H9 (cell line): ENCODE data around the gene VNN1. TPM values are rescaled to one million over a fixed set of nuclear protein-coding genes. Genes with fewer than 3 reads are reported as not detected.

Source experiments
- DNase-seq: peaks from one replicate; pipeline ENCODE4 v3.0.0-alpha.2; 2017
- H2AFZ ChIP-seq: one replicate; pipeline ENCODE4 v1.6.1; 2013; ENCODE audit warnings: mild to moderate bottlenecking, low read length, control low read depth, moderate library complexity
- H2AK5ac ChIP-seq: 2 replicates; pipeline ENCODE4 v1.6.1; 2013; ENCODE audit warnings: low read length, control low read depth, mixed read lengths; ENCODE audit not compliant: insufficient read length
- H2BK120ac ChIP-seq: one replicate; pipeline ENCODE4 v1.6.1; 2013; ENCODE audit warnings: low read depth, mild to moderate bottlenecking, low read length, control low read depth, inconsistent platforms; ENCODE audit not compliant: poor library complexity, severe bottlenecking
- H2BK12ac ChIP-seq: 2 replicates; pipeline ENCODE4 v1.6.1; 2013; ENCODE audit warnings: low read length, control low read depth, mixed read lengths, low read depth; ENCODE audit not compliant: insufficient read length
- H2BK15ac ChIP-seq: 2 replicates; pipeline ENCODE4 v1.6.1; 2013; ENCODE audit warnings: low read depth, low read length, control low read depth
- H2BK20ac ChIP-seq: one replicate; pipeline ENCODE4 v1.6.1; 2013; ENCODE audit warnings: low read depth, mild to moderate bottlenecking, low read length, control low read depth, inconsistent platforms; ENCODE audit not compliant: poor library complexity, severe bottlenecking
- H2BK5ac ChIP-seq: 2 replicates; pipeline ENCODE4 v1.6.1; 2013; ENCODE audit warnings: low read length, control low read depth, mixed read lengths; ENCODE audit not compliant: insufficient read length
- H3K14ac ChIP-seq: 2 replicates; pipeline ENCODE4 v1.6.1; 2013; ENCODE audit warnings: low read length, control low read depth; ENCODE audit not compliant: insufficient read depth
- H3K18ac ChIP-seq: 2 replicates; pipeline ENCODE4 v1.6.1; 2013; ENCODE audit warnings: low read depth, mild to moderate bottlenecking, mixed read lengths, low read length, control low read depth; ENCODE audit not compliant: insufficient read length
- H3K23ac ChIP-seq: 2 replicates; pipeline ENCODE4 v1.6.1; 2013; ENCODE audit warnings: low read length, control low read depth, mixed read lengths, low read depth; ENCODE audit not compliant: insufficient read length
- H3K23me2 ChIP-seq: 2 replicates; pipeline ENCODE4 v1.6.1; 2013; ENCODE audit warnings: low read depth, mild to moderate bottlenecking, mixed read lengths, low read length, control low read depth; ENCODE audit not compliant: insufficient read length, poor library complexity, severe bottlenecking
- H3K27ac ChIP-seq: 2 replicates; pipeline ENCODE4 v1.5.1; 2013; ENCODE audit warnings: low read length, control low read depth, mixed read lengths, low read depth; ENCODE audit not compliant: insufficient read length
- H3K27me3 ChIP-seq: 2 replicates; pipeline ENCODE4 v1.6.1; 2013; ENCODE audit warnings: low read length, control low read depth, inconsistent platforms; ENCODE audit not compliant: insufficient read depth
- H3K4ac ChIP-seq: 2 replicates; pipeline ENCODE4 v1.6.1; 2013; ENCODE audit warnings: low read depth, mild to moderate bottlenecking, control low read depth, inconsistent platforms, low read length, moderate library complexity
- H3K4me1 ChIP-seq: 2 replicates; pipeline ENCODE4 v1.6.1; 2013; ENCODE audit warnings: low read length, control low read depth, inconsistent platforms; ENCODE audit not compliant: insufficient read depth
- H3K4me2 ChIP-seq: 2 replicates; pipeline ENCODE4 v1.6.1; 2013; ENCODE audit warnings: low read length, control low read depth, mixed read lengths; ENCODE audit not compliant: insufficient read length, insufficient read depth
- H3K56ac ChIP-seq: 2 replicates; pipeline ENCODE4 v1.6.1; 2013; ENCODE audit warnings: low read depth, mild to moderate bottlenecking, mixed read lengths, low read length, control low read depth; ENCODE audit not compliant: insufficient read length
- H3K79me1 ChIP-seq: 2 replicates; pipeline ENCODE4 v1.6.1; 2013; ENCODE audit warnings: low read depth, mild to moderate bottlenecking, moderate library complexity, low read length, control low read depth, inconsistent platforms; ENCODE audit not compliant: insufficient read depth, poor library complexity, severe bottlenecking
- H3K79me2 ChIP-seq: 2 replicates; pipeline ENCODE4 v1.6.1; 2013; ENCODE audit warnings: low read length, control low read depth, inconsistent platforms; ENCODE audit not compliant: insufficient read depth
- H3K9ac ChIP-seq: 2 replicates; pipeline ENCODE4 v1.6.1; 2013; ENCODE audit warnings: low read length, control low read depth, mixed read lengths; ENCODE audit not compliant: insufficient read length; ENCODE audit errors: extremely low read depth
- H3K9me3 ChIP-seq: one replicate; pipeline ENCODE4 v1.6.1; 2013; ENCODE audit warnings: low read depth, low read length, inconsistent platforms; ENCODE audit not compliant: control insufficient read depth
- H3T11ph ChIP-seq: one replicate; pipeline ENCODE4 v1.6.1; 2013; ENCODE audit warnings: mild to moderate bottlenecking, low read length, control low read depth, inconsistent platforms
- H4K20me1 ChIP-seq: one replicate; pipeline ENCODE4 v1.6.1; 2013; ENCODE audit not compliant: control insufficient read depth, insufficient read length, insufficient read depth
- H4K5ac ChIP-seq: 2 replicates; pipeline ENCODE4 v1.6.1; 2013; ENCODE audit warnings: low read depth, mild to moderate bottlenecking, mixed read lengths, low read length, control low read depth; ENCODE audit not compliant: insufficient read length
- H4K8ac ChIP-seq: replicated peaks from 2 replicates; pipeline ENCODE4 v1.6.1; 2013; ENCODE audit warnings: low read length, control low read depth, mixed read lengths, low read depth; ENCODE audit not compliant: insufficient read length
- H4K91ac ChIP-seq: 2 replicates; pipeline ENCODE4 v1.6.1; 2013; ENCODE audit warnings: low read depth, mild to moderate bottlenecking, moderate library complexity, mixed read lengths, low read length, control low read depth; ENCODE audit not compliant: insufficient read length
- H3K27ac Mint-ChIP-seq, 3 experiments: 2 replicates in 2 of 3; 3 replicates in 1 of 3; pipeline ENCODE4 v1.8.0; 2020 to 2021; ENCODE audit warnings: mixed read lengths in 3 of 3, mild to moderate bottlenecking in 1 of 3, moderate library complexity in 1 of 3
- H3K27me3 Mint-ChIP-seq: 2 replicates; pipeline ENCODE4 v1.8.0; 2021; ENCODE audit warnings: low read depth, mild to moderate bottlenecking, moderate library complexity, mixed read lengths
- H3K36me3 Mint-ChIP-seq, 3 experiments: 2 replicates in 2 of 3; 3 replicates in 1 of 3; pipeline ENCODE4 v1.8.0; 2020 to 2021; ENCODE audit warnings: low read depth in 3 of 3, mixed read lengths in 3 of 3; ENCODE audit not compliant: insufficient read depth in 1 of 3
- H3K4me1 Mint-ChIP-seq, 2 experiments: 2 replicates each; pipeline ENCODE4 v1.8.0; 2020; ENCODE audit warnings: mixed read lengths in 2 of 2
- H3K4me3 Mint-ChIP-seq, 2 experiments: 2 replicates in 1 of 2; 3 replicates in 1 of 2; pipeline ENCODE4 v1.8.0; 2020 to 2021; ENCODE audit warnings: mild to moderate bottlenecking in 2 of 2, mixed read lengths in 2 of 2, moderate library complexity in 1 of 2
- H3K9me3 Mint-ChIP-seq, 2 experiments: 2 replicates in 1 of 2; 3 replicates in 1 of 2; pipeline ENCODE4 v1.8.0; 2020; ENCODE audit warnings: mild to moderate bottlenecking in 2 of 2, mixed read lengths in 2 of 2, moderate library complexity in 1 of 2
- WGBS: extraction: QIAGEN DNeasy Blood & Tissue Kit; methylation state at CpG from one replicate; pipeline ENCODE4 v1.1.7; 2013; ENCODE audit warnings: missing lambda C conversion rate, low lambda C conversion rate, mixed read lengths; ENCODE audit not compliant: insufficient read length; ENCODE audit errors: extremely low coverage; 5-methylcytosine and 5-hydroxymethylcytosine counted together
- total RNA-seq: library from RNA; stranded (reverse); gene quantifications from 2 replicates; pipeline ENCODE4 v1.2.1, GENCODE V29; 2021
- TF ChIP-seq, protein P1 (sequence below): fragments of 200-600 bp; sonication (generic); conservative IDR thresholded peaks from 3 replicates; pipeline ENCODE4 v1.8.0; 2021; ENCODE audit warnings: antibody characterized with exemption, mild to moderate bottlenecking

The VNN1 gene
- total RNA-seq, 1 experiment from 2014 or later: not detected

DNA sequence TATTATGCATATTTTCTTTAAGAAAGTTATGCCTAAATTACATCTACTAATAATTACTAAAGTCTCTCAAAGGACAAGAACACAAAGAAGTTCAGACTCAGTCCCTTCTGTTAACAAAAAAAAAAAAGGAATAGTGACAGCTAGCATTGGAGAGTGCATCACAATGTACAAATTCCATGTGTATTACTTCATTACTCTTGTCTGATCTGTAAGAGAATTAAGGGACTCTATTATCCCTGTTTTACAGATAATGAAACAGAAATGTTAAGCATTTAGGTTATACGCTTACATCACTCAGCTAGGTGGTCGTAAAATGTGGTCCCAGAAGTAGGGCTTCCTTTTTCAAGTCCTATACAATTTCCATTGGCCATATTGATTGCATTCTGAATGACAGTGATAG lies 17.2 kb upstream of the VNN1 start:
- H3K27ac Mint-ChIP-seq: no peak overlapping the region
- no peaks in the 10 kb centered on the region for H3K27me3 Mint-ChIP-seq
- Histone ChIP-seq H3T11ph (no peak overlapping the region), H3K23me2 (no peaks in the 10 kb centered on the region), H3K56ac (no peak overlapping the region), H3K27me3 (no peaks in the 10 kb centered on the region), H2BK15ac (no peak overlapping the region), H3K18ac (no peak overlapping the region), H2AFZ (no peak overlapping the region), H3K23ac (no peak overlapping the region), H3K79me1 (no peaks in the 10 kb centered on the region), H2BK120ac (no peak overlapping the region), H4K5ac (no peak overlapping the region), H3K14ac (no peak overlapping the region), H3K9ac (no peak overlapping the region), H3K4me2 (no peak overlapping the region), H4K20me1 (no peaks in the 10 kb centered on the region), H3K4me1 (no peaks in the 10 kb centered on the region), H2AK5ac (no peak overlapping the region), H4K91ac (no peak overlapping the region), H3K27ac (no peak overlapping the region), H2BK5ac (no peak overlapping the region), H4K8ac (no peak overlapping the region), H3K79me2 (no peaks in the 10 kb centered on the region), H2BK12ac (no peak overlapping the region), H2BK20ac (no peak overlapping the region), H3K4ac (no peak overlapping the region), H3K9me3 (no peaks in the 10 kb centered on the region)
- TF ChIP-seq, protein P1, sequence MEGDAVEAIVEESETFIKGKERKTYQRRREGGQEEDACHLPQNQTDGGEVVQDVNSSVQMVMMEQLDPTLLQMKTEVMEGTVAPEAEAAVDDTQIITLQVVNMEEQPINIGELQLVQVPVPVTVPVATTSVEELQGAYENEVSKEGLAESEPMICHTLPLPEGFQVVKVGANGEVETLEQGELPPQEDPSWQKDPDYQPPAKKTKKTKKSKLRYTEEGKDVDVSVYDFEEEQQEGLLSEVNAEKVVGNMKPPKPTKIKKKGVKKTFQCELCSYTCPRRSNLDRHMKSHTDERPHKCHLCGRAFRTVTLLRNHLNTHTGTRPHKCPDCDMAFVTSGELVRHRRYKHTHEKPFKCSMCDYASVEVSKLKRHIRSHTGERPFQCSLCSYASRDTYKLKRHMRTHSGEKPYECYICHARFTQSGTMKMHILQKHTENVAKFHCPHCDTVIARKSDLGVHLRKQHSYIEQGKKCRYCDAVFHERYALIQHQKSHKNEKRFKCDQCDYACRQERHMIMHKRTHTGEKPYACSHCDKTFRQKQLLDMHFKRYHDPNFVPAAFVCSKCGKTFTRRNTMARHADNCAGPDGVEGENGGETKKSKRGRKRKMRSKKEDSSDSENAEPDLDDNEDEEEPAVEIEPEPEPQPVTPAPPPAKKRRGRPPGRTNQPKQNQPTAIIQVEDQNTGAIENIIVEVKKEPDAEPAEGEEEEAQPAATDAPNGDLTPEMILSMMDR: no peak
- no peaks in the 10 kb centered on the region for H3K9me3 Mint-ChIP-seq
- WGBS: no CpG with 5 or more reads among the region's 2 CpGs
- H3K4me1 Mint-ChIP-seq: no peaks in the 10 kb centered on the region
- H3K36me3 Mint-ChIP-seq: no peaks in the 10 kb centered on the region
- H3K4me3 Mint-ChIP-seq: no peak overlapping the region
- no peak for DNase-seq
